Measurements from ENCODE around the gene HIRA. TPM values are rescaled to one million over a fixed set of nuclear protein-coding genes. Genes with fewer than 3 reads are reported as not detected.

Gene HIRA
- total and polyA plus RNA-seq, 9 of the 15 experiments (the other 6 are each of a cell fraction or from before 2014, with no cell fraction given): 0.96 to 132 (median 58.4) TPM

DNA sequence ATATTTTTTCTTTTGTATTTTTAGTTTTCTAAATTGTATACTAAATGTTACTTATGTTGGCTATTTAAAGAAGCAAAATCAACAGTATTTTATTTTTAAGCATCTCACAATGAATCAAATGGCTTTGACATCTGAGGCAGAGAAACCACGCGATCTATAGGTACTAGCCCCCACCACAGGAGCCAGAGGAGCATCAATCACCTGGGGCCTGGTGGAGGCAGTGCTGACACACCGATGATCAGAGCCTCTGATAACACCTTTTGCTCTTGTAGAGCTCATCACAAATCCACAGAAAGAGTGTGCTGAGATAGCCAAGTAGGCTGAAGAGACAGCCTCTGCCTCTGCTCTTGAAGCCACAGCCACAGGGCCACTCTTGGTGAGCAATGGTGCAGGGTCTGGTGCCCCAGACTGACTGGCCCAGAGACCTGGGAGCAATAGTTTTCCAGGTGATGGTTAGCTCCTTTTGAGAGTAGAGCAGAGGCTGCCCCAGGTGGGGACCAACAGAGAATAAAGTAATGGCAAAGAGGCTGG lies 25.2 kb downstream of the HIRA start (continued):
- TF ChIP-seq JUND (IDR thresholded peaks at IDR 0.05; ENCODE audit: borderline replicate concordance, low read depth, low read length): peak; percentile 23; the same call in 1 of the 2 replicates
- no peak for TF ChIP-seq JUND (tag; IDR thresholded peaks at IDR 0.05; ENCODE audit: borderline replicate concordance, low read depth, low read length)
- TF ChIP-seq, protein P1, sequence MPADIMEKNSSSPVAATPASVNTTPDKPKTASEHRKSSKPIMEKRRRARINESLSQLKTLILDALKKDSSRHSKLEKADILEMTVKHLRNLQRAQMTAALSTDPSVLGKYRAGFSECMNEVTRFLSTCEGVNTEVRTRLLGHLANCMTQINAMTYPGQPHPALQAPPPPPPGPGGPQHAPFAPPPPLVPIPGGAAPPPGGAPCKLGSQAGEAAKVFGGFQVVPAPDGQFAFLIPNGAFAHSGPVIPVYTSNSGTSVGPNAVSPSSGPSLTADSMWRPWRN (IDR thresholded peaks at IDR 0.05; ENCODE audit: low read depth): no peak
- TF ChIP-seq, protein P2, sequence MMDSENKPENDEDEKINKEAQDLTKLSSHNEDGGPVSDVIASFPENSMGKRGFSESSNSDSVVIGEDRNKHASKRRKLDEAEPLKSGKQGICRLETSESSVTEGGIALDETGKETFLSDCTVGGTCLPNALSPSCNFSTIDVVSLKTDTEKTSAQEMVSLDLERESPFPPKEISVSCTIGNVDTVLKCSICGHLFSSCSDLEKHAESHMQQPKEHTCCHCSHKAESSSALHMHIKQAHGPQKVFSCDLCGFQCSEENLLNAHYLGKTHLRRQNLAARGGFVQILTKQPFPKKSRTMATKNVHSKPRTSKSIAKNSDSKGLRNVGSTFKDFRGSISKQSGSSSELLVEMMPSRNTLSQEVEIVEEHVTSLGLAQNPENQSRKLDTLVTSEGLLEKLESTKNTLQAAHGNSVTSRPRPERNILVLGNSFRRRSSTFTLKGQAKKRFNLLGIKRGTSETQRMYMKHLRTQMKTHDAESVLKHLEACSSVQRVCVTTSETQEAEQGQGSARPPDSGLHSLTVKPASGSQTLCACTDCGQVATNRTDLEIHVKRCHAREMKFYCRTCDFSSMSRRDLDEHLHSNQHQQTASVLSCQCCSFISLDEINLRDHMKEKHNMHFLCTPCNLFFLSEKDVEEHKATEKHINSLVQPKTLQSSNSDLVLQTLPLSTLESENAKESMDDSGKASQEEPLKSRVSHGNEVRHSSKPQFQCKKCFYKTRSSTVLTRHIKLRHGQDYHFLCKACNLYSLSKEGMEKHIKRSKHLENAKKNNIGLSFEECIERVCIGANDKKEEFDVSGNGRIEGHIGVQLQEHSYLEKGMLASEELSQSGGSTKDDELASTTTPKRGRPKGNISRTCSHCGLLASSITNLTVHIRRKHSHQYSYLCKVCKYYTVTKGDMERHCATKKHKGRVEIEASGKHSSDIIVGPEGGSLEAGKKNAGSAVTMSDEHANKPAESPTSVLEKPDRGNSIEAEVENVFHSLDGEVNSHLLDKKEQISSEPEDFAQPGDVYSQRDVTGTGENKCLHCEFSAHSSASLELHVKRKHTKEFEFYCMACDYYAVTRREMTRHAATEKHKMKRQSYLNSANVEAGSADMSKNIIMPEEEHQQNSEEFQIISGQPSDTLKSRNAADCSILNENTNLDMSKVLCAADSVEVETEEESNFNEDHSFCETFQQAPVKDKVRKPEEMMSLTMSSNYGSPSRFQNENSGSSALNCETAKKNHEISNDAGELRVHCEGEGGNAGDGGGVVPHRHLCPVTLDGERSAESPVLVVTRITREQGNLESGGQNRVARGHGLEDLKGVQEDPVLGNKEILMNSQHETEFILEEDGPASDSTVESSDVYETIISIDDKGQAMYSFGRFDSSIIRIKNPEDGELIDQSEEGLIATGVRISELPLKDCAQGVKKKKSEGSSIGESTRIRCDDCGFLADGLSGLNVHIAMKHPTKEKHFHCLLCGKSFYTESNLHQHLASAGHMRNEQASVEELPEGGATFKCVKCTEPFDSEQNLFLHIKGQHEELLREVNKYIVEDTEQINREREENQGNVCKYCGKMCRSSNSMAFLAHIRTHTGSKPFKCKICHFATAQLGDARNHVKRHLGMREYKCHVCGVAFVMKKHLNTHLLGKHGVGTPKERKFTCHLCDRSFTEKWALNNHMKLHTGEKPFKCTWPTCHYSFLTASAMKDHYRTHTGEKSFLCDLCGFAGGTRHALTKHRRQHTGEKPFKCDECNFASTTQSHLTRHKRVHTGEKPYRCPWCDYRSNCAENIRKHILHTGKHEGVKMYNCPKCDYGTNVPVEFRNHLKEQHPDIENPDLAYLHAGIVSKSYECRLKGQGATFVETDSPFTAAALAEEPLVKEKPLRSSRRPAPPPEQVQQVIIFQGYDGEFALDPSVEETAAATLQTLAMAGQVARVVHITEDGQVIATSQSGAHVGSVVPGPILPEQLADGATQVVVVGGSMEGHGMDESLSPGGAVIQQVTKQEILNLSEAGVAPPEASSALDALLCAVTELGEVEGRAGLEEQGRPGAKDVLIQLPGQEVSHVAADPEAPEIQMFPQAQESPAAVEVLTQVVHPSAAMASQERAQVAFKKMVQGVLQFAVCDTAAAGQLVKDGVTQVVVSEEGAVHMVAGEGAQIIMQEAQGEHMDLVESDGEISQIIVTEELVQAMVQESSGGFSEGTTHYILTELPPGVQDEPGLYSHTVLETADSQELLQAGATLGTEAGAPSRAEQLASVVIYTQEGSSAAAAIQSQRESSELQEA (IDR thresholded peaks at IDR 0.05; ENCODE audit: low read depth): no peak
- TF ChIP-seq ZBTB17 (CRISPR knock-in tag; IDR thresholded peaks at IDR 0.05): no peak
- TF ChIP-seq ZC3H8 (IDR thresholded peaks at IDR 0.05): no peak
- TF ChIP-seq, protein P3, sequence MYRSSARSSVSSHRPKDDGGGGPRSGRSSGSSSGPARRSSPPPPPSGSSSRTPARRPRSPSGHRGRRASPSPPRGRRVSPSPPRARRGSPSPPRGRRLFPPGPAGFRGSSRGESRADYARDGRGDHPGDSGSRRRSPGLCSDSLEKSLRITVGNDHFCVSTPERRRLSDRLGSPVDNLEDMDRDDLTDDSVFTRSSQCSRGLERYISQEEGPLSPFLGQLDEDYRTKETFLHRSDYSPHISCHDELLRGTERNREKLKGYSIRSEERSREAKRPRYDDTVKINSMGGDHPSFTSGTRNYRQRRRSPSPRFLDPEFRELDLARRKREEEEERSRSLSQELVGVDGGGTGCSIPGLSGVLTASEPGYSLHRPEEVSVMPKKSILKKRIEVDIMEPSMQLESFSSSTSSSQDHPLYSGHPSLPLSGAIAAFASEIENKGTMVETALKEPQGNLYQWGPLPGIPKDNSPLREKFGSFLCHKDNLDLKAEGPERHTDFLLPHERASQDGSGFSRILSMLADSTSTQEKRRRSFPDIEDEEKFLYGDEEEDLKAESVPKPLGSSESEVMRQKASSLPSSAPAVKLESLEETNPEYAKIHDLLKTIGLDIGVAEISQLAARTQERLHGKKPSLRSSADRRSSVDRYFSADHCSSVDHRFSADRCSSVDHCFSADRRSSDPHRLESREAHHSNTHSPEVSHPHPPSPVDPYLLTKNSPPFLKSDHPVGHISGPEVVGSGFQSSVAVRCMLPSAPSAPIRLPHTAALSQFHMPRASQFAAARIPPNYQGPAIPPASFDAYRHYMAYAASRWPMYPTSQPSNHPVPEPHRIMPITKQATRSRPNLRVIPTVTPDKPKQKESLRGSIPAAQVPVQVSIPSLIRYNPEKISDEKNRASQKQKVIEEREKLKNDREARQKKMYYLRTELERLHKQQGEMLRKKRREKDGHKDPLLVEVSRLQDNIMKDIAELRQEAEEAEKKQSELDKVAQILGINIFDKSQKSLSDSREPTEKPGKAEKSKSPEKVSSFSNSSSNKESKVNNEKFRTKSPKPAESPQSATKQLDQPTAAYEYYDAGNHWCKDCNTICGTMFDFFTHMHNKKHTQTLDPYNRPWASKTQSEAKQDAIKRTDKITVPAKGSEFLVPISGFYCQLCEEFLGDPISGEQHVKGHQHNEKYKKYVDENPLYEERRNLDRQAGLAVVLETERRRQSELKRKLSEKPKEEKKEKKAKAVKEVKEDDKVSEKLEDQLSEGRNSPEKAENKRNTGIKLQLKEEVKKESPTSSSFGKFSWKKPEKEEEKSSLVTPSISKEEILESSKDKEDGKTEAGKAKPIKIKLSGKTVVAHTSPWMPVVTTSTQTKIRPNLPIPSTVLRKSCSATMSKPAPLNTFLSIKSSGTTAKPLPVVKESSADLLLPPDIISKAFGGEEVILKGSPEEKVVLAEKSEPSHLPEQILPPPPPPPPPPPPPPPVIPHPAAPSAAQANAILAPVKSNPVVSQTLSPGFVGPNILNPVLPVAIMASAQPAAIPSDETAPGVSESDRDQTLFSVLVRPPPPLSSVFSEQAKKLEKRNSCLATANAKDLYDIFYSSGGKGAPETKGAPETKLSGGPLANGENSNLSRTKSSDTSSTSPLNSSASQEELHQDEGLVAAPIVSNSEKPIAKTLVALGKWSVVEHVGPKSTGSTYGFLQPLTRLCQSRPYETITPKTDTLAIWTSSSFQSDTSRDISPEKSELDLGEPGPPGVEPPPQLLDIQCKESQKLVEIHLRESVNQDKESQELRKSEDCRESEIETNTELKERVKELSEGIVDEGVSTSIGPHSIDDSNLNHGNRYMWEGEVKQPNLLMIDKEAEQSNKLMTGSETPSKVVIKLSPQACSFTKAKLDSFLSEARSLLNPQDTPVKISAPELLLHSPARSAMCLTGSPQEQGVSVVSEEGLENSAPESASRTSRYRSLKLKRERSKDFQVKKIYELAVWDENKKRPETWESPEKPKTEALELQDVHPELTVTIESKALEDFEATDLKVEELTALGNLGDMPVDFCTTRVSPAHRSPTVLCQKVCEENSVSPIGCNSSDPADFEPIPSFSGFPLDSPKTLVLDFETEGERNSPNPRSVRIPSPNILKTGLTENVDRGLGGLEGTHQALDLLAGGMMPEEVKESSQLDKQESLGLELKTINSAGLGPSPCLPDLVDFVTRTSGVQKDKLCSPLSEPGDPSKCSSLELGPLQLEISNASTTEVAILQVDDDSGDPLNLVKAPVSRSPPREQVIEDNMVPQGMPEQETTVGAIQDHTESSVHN (IDR thresholded peaks at IDR 0.05; ENCODE audit: borderline replicate concordance in 1 of 2, low read depth in 1 of 2): no peak
- TF ChIP-seq, protein P4, sequence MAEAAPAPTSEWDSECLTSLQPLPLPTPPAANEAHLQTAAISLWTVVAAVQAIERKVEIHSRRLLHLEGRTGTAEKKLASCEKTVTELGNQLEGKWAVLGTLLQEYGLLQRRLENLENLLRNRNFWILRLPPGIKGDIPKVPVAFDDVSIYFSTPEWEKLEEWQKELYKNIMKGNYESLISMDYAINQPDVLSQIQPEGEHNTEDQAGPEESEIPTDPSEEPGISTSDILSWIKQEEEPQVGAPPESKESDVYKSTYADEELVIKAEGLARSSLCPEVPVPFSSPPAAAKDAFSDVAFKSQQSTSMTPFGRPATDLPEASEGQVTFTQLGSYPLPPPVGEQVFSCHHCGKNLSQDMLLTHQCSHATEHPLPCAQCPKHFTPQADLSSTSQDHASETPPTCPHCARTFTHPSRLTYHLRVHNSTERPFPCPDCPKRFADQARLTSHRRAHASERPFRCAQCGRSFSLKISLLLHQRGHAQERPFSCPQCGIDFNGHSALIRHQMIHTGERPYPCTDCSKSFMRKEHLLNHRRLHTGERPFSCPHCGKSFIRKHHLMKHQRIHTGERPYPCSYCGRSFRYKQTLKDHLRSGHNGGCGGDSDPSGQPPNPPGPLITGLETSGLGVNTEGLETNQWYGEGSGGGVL (CRISPR knock-in tag; IDR thresholded peaks at IDR 0.05): no peak
